GM18502 (cell line): ENCODE results near the gene OR6P1.

Source experiments
- ATAC-seq: cut with Tn5 transposase; IDR thresholded peaks from one replicate; pipeline ENCODE4 v1.9.1; 2021; ENCODE audit warnings: mild to moderate bottlenecking; ENCODE audit not compliant: unreplicated experiment, poor library complexity

OR6P1 gene, protein sequence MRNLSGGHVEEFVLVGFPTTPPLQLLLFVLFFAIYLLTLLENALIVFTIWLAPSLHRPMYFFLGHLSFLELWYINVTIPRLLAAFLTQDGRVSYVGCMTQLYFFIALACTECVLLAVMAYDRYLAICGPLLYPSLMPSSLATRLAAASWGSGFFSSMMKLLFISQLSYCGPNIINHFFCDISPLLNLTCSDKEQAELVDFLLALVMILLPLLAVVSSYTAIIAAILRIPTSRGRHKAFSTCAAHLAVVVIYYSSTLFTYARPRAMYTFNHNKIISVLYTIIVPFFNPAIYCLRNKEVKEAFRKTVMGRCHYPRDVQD

GRCh38 chr1:158570480-158570879, at the start of gene OR6P1:
Gene OR6P1 (minus strand): TSS chr1:158570580. CDS start chr1:158563604, 6,976 bp downstream.
- no peak for ATAC-seq

DNA sequence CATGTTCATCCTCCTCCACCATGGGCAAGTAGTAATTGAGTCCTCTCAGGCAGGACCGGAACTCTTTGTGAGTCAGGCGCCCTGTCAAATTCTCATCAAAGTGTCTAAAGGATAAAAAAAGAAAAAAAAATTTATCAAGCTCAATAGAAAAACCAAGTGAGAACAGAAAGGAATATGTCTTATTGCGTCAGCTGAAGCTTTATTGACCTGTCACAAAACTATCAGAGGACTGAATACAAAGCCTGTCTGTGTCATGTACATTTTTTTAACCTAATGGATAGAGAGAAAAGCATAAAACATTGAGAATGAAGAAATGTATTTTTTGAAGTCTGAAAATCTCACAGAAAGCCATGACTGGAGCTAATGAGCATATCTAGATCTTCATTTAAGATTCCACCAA, 43.4 kb upstream of the OR6P1 start:
- ATAC-seq = no peak

- no peak for ATAC-seq
Observed at GRCh38 chr1:158611916-158612315, 41.5 kb upstream of the OR6P1 start.

DNA sequence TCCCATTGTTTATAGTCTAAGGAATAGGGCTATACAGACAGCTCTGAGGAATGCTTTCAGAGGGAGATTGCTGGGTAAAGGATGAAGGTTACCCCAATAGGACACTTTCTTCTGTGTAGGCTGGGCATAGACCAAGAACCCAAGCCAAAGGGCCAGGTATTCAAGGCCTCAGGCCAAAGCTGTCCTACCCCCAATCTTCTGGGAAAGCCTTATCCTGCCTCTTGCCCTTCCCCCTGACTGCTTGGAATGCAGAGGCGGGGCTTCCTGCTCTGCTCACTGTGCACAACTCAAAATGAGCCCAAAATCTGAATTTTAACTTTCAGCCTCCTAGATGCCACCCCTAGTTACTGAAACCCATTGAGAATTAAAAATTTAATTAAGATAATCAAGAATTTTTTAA, 36.9 kb upstream of the OR6P1 start:
- ATAC-seq = no peak

GRCh38 chr1:158604968-158605367, 34.6 kb upstream of the OR6P1 start, which contains the start of gene OR10Z1:
Gene OR10Z1 (plus strand): TSS chr1:158605268. CDS start chr1:158606439, 1,171 bp downstream.
- no peak for ATAC-seq

- no peak for ATAC-seq
Observed at GRCh38 chr1:158600735-158601134, 30.4 kb upstream of the OR6P1 start.

- ATAC-seq = no peak
Observed at GRCh38 chr1:158586942-158587341, 16.6 kb upstream of the OR6P1 start.

DNA sequence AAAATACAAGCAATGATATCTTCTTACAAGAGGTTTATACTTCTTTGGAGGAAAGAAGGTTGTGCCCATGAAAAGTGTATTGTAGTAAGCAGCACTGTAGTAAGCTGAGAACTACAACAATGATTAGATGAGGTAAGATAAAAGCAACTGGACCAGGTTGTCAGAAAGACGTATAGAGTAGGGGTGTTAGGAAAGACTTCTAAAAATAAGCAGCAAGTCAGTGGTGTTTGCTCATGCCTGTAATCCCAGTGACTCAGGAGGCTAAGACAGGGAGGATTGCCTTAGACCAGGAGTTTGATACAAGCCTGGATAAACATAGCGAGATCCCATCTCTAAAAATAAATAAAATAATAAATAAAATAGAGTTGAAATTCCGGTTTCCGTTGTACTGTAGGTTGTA, 13.6 kb upstream of the OR6P1 start:
- no peak for ATAC-seq

DNA sequence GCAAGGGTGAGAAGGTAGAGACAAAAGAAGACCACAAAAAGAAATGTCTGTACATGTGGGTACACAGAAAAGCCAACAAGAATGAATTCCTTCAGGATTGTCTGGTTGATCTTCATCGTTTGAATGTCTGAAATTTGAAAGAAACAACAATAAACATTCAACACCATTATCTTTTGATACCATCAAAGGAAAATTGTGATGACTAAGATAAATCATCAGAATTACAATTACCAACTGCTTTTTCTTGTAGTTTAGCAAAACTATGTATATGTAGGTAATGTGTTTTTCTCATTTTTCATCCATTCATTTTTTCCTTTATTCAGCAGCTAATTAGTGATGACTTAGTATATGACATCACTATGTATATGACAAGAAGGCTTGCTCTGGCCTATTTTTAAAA, 9.4 kb upstream of the OR6P1 start, which contains the start of gene OR10X1:
Gene OR10X1 (minus strand): TSS at position 167 of the 400 bp plus-strand sequence. CDS start 0 bp downstream, at position 167.
- ATAC-seq = no peak

- ATAC-seq = no peak
Observed at GRCh38 chr1:158577561-158577960, 7.2 kb upstream of the OR6P1 start.

GRCh38 chr1:158572226-158572625, 1.8 kb upstream of the OR6P1 start:
- ATAC-seq = no peak

- ATAC-seq = no peak
Observed at GRCh38 chr1:158564608-158565007, 5.8 kb downstream of the OR6P1 start.

DNA sequence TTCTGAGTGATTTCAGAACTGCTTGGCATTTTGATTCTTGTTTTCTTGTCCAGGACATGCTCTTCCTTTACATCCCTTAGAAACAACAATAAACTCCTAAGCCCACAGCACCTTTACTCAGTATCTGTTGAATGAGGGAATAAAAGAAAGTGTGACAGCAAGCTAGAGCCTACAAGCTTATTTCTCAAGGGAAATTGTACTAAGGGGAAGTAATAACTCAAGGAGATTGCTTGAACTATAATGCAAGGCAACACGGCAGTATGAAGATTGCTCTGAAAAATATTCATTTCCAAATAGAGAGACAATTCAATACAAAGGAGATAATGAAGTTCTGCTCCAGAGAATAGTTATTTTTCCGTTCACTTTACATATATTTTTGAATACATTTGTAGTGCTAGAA, 6.5 kb downstream of the OR6P1 start:
- no peak for ATAC-seq

- ATAC-seq = no peak
Observed at GRCh38 chr1:158559696-158560095, 10.7 kb downstream of the OR6P1 start.

- ATAC-seq = no peak
Observed at GRCh38 chr1:158554352-158554751, 16.0 kb downstream of the OR6P1 start, which contains the start of gene OR6Y1. Gene OR6Y1 (minus strand): TSS chr1:158554405. CDS start chr1:158548105, 6,300 bp downstream.

- ATAC-seq = no peak
Observed at GRCh38 chr1:158552296-158552695, 18.1 kb downstream of the OR6P1 start.

- no peak for ATAC-seq
Observed at GRCh38 chr1:158547533-158547932, 22.8 kb downstream of the OR6P1 start.

GRCh38 chr1:158537609-158538008, 32.8 kb downstream of the OR6P1 start:
- ATAC-seq = no peak

DNA sequence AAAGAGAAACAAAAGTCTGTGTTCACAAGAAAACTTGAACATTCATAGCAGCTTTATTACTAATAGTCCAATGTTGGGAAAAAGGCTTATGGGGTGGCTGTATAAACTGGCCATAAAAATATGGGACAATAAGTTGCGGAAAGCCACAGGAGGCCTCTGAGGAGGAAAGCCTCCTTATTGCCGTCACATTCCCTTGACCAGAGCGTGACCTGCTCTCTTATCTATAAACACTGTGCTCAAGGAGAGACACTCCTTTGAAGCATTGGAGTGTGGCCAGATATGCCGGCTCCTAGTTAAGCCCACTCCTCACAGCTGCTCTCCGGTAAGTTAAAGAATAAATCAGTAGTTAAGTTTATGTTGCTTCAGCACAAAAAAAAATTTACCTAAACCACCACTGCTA, 35.9 kb downstream of the OR6P1 start:
- ATAC-seq = no peak

DNA sequence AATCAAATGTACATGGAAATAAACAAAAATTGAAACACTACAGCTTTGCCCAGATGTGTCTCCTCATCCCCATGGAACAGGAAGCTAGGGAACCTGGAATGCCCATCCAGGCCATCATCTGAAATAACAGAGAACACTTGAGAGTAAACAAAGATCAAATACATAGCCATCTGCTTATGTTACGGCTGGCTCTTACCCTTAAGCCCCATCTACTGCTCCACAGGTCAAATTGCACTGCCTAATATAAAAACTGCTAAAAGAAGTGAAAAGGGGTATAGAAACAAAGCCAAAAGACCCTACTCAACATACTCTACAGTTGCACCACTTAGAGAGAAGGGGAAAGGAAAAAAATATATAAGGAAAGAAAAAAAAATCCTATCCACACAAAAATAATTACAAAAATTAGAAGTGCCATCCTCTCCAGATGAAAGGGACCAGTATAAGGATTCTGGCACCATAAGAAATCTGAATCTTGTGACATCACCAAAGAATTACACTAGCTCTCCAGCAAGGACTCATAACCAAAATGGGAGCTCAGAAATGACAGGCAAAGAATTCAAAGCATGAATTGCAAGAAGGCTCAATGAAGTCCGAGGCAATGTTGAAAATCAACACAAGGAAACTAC, 43.1 kb downstream of the OR6P1 start:
- ATAC-seq = no peak

DNA sequence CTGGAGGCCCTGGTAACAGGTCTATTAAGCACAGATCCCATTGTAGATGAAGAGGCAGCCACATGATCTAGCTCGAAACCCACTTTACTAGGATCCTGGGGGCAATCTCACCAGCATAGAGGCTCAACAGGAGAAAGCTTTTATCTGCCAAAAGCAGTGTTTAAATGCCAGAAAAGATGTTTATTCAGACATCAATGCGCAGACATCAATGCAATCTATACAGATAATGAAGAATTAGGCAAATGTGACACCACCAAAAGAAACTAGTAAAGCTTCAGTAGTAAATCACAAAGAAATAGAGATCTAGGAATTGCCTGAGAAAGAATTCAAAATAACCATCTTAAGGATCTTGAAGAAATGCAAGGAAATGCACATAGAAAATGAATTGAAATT, 48.7 kb downstream of the OR6P1 start:
- ATAC-seq = no peak
